Measurements from ENCODE around the gene KCTD12. TPM values are rescaled to one million over a fixed set of nuclear protein-coding genes. Genes with fewer than 3 reads are reported as not detected.
A peak's percentile ranks its signal among the peaks of the same experiment; 100 is the strongest.

The KCTD12 gene
- total RNA-seq, 1 donor from 2014 or later, result 15.3 TPM

- no peak overlapping the region for H3K4me3 ChIP-seq (ENCODE audit: low read depth, low read length)
- FAIRE-seq (no peak), DNase-seq (ENCODE audit: low read depth) (peak; percentile 87)
- no peak for TF ChIP-seq CTCF (IDR thresholded peaks at IDR 0.05; ENCODE audit: insufficient read depth, low read length, severe bottlenecking)
- H3K27me3 ChIP-seq (ENCODE audit: control insufficient read depth, insufficient read depth, low read length), result no peaks in the 10 kb centered on the region
- no peaks in the 10 kb centered on the region for H3K36me3 ChIP-seq (ENCODE audit: control insufficient read depth, insufficient read depth, low read length)
These were observed 8.4 kb upstream of the KCTD12 start for GRCh38 chr13:76894401-76895110.

GRCh38 chr13:76892488-76892887 lies 6.3 kb upstream of the KCTD12 start:
- Histone ChIP-seq H3K36me3 (ENCODE audit: control insufficient read depth, insufficient read depth, low read length) (no peaks in the 10 kb centered on the region), H3K4me3 (ENCODE audit: low read depth, low read length) (no peak overlapping the region), H3K27me3 (ENCODE audit: control insufficient read depth, insufficient read depth, low read length) (no peaks in the 10 kb centered on the region)
- TF ChIP-seq CTCF (IDR thresholded peaks at IDR 0.05; ENCODE audit: insufficient read depth, low read length, severe bottlenecking), result no peak
- FAIRE-seq, result no peak
- no peak for DNase-seq (ENCODE audit: low read depth)

- Histone ChIP-seq H3K27me3 (ENCODE audit: control insufficient read depth, insufficient read depth, low read length) (no peaks in the 10 kb centered on the region), H3K4me3 (ENCODE audit: low read depth, low read length) (no peak overlapping the region), H3K36me3 (ENCODE audit: control insufficient read depth, insufficient read depth, low read length) (no peaks in the 10 kb centered on the region)
- DNase-seq (ENCODE audit: low read depth) (peak; percentile 97), FAIRE-seq (no peak)
- no peak for TF ChIP-seq CTCF (IDR thresholded peaks at IDR 0.05; ENCODE audit: insufficient read depth, low read length, severe bottlenecking)
These were observed 3.8 kb upstream of the KCTD12 start for GRCh38 chr13:76890021-76890420.

GRCh38 chr13:76889254-76889653 lies 3.0 kb upstream of the KCTD12 start:
- TF ChIP-seq CTCF (IDR thresholded peaks at IDR 0.05; ENCODE audit: insufficient read depth, low read length, severe bottlenecking), result no peak
- H3K27me3 ChIP-seq (ENCODE audit: control insufficient read depth, insufficient read depth, low read length), result no peaks in the 10 kb centered on the region
- DNase-seq (ENCODE audit: low read depth), result peak; percentile 97
- FAIRE-seq, result no peak
- H3K36me3 ChIP-seq (ENCODE audit: control insufficient read depth, insufficient read depth, low read length), result no peaks in the 10 kb centered on the region
- no peak overlapping the region for H3K4me3 ChIP-seq (ENCODE audit: low read depth, low read length)

GRCh38 chr13:76888421-76888820 lies 2.2 kb upstream of the KCTD12 start:
- no peak for TF ChIP-seq CTCF (IDR thresholded peaks at IDR 0.05; ENCODE audit: insufficient read depth, low read length, severe bottlenecking)
- H3K4me3 ChIP-seq (ENCODE audit: low read depth, low read length), result no peak overlapping the region
- H3K27me3 ChIP-seq (ENCODE audit: control insufficient read depth, insufficient read depth, low read length), result no peaks in the 10 kb centered on the region
- no peaks in the 10 kb centered on the region for H3K36me3 ChIP-seq (ENCODE audit: control insufficient read depth, insufficient read depth, low read length)
- DNase-seq (ENCODE audit: low read depth) (peak; percentile 67), FAIRE-seq (no peak)

GRCh38 chr13:76887076-76887563 lies 915 bp upstream of the KCTD12 start:
- H3K27me3 ChIP-seq (ENCODE audit: control insufficient read depth, insufficient read depth, low read length), result no peaks in the 10 kb centered on the region
- TF ChIP-seq CTCF (IDR thresholded peaks at IDR 0.05; ENCODE audit: insufficient read depth, low read length, severe bottlenecking), result no peak
- no peak for DNase-seq (ENCODE audit: low read depth)
- H3K4me3 ChIP-seq (ENCODE audit: low read depth, low read length), result peak overlapping the region; percentile 66
- no peaks in the 10 kb centered on the region for H3K36me3 ChIP-seq (ENCODE audit: control insufficient read depth, insufficient read depth, low read length)
- FAIRE-seq, result no peak
